OCI-LY1 (cell line): ENCODE results near the gene IVNS1ABP.

Experiments used
- CTCF ChIP-seq: fragments of 200-600 bp; sonication (generic), shearing (Covaris generic); IDR thresholded peaks from 2 replicates; pipeline ENCODE4 v1.5.1; 2017; ENCODE audit warnings: mild to moderate bottlenecking, antibody characterized with exemption, low read length, moderate library complexity, mixed read lengths
- EZH2 ChIP-seq: fragments of 200-600 bp; sonication (generic), shearing (Covaris generic); IDR thresholded peaks from 2 replicates; pipeline ENCODE4 v1.8.0; 2017; ENCODE audit warnings: borderline replicate concordance, mixed run types, mild to moderate bottlenecking, antibody characterized with exemption, low read length, moderate library complexity, mixed read lengths

- TF ChIP-seq CTCF (no peak), EZH2 (no peak)
These were observed 31.3 kb upstream of the IVNS1ABP start for GRCh38 chr1:185348296-185348695.
